GM06990 (cell line): ENCODE results near the gene AMMECR1.

Experiments
- DNase-seq: peaks from one replicate; pipeline ENCODE4 v3.0.0-alpha.2; 2011; ENCODE audit not compliant: insufficient read length; ENCODE audit errors: extremely low read depth
- H3K27me3 ChIP-seq: replicated peaks from 2 replicates; pipeline ENCODE4 v1.6.0; 2011; ENCODE audit warnings: low read length; ENCODE audit not compliant: control insufficient read depth, insufficient read depth
- H3K36me3 ChIP-seq: 2 replicates; pipeline ENCODE4 v1.5.1; 2011; ENCODE audit warnings: low read length; ENCODE audit not compliant: control insufficient read depth, insufficient read depth
- H3K4me3 ChIP-seq: replicated peaks from 2 replicates; pipeline ENCODE4 v1.5.1; 2011; ENCODE audit warnings: low read depth, mild to moderate bottlenecking, control low read depth, low read length
- CTCF ChIP-seq: IDR thresholded peaks from 2 replicates; pipeline ENCODE4 v1.5.1; 2011; ENCODE audit warnings: low read length, control low read depth, mild to moderate bottlenecking, inconsistent platforms; ENCODE audit not compliant: insufficient read depth, poor library complexity, severe bottlenecking

Gene AMMECR1

DNA sequence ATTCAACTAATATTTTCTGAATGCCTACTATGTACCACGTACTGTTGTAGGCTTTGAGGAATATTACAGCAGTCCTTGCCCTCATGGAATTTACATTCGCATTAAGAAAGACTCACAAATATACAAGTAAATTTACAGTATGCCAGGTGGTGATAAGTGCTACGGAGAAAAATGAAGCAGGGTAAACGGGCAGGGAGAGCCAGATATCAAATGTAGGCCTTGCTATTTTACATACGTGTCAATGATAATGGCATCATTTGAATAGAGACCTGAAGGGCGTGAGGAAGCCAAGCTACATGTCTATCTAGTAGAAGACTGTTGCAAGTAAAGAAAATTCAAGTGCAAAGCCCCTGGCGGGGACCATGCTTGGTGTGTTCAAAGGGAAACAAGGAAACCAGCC, 65.2 kb downstream of the AMMECR1 start:
- no peak for DNase-seq
- TF ChIP-seq CTCF, result no peak
- Histone ChIP-seq H3K4me3 (no peak overlapping the region), H3K27me3 (no peaks in the 10 kb centered on the region), H3K36me3 (no peaks in the 10 kb centered on the region)

- Histone ChIP-seq H3K27me3 (no peaks in the 10 kb centered on the region), H3K4me3 (no peak overlapping the region), H3K36me3 (no peaks in the 10 kb centered on the region)
- TF ChIP-seq CTCF, result no peak
- DNase-seq, result no peak
These were observed 65.9 kb downstream of the AMMECR1 start for GRCh38 chrX:110251961-110252360.

- H3K27me3 ChIP-seq, result no peaks in the 10 kb centered on the region
- TF ChIP-seq CTCF, result no peak
- no peaks in the 10 kb centered on the region for H3K36me3 ChIP-seq
- H3K4me3 ChIP-seq, result no peak overlapping the region
- no peak for DNase-seq
These were observed 66.4 kb downstream of the AMMECR1 start for GRCh38 chrX:110251526-110251925.

DNA sequence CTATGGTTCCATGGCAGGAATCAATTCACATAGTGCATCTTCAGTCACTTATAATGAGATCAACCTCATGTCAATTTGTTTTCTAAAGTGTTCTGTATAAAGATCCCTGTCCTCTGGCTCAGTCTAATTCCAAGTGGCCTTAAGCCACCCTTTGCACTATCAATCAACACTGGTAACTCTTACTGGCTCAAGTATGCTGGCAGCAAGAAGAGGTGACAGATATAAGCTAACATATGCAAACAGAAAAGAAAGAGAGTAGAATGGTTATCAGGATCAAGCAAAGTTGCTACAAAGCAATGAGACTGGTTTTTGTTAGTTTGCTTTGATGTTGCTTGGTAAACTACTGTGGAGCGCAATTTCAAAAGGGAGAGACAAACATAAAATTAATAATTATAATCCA, 67.0 kb downstream of the AMMECR1 start:
- no peaks in the 10 kb centered on the region for H3K27me3 ChIP-seq
- no peak for DNase-seq
- no peak for TF ChIP-seq CTCF
- H3K4me3 ChIP-seq, result no peak overlapping the region
- H3K36me3 ChIP-seq, result no peaks in the 10 kb centered on the region

DNA sequence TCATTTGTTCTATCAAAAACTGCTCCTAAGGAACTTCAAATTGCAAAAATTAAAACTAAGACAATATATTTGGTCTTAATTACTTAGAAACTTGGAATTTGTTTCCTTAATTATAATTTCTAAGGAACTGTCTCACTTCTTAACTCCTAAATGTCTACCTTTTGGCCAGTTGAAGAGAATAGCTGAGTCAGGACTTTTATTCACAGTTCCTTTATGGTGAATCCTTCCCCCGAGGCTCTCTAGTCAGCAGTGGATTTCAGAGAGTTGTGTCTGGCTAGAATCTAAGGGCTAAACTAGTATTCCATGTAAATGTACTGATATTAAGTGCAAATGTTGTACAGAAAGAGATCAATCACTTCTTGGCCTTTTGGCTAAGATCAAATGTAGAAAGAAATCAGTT, 69.3 kb downstream of the AMMECR1 start:
- no peak overlapping the region for H3K4me3 ChIP-seq
- H3K27me3 ChIP-seq, result no peaks in the 10 kb centered on the region
- no peak for TF ChIP-seq CTCF
- no peak for DNase-seq
- no peaks in the 10 kb centered on the region for H3K36me3 ChIP-seq

- no peak for DNase-seq
- Histone ChIP-seq H3K36me3 (no peaks in the 10 kb centered on the region), H3K4me3 (no peak overlapping the region), H3K27me3 (no peaks in the 10 kb centered on the region)
- no peak for TF ChIP-seq CTCF
These were observed 72.9 kb downstream of the AMMECR1 start for GRCh38 chrX:110245011-110245410.
